GM18907 (cell line): ENCODE data around the gene ANKRD29.
"Not testable (repeated sequence)": the region's sequence is repeated elsewhere in the genome, so short reads cannot be mapped to it uniquely, and the experiment has no call there.

ENCODE experiments used
- ATAC-seq: cut with Tn5 transposase; IDR thresholded peaks from one replicate; pipeline ENCODE4 v1.9.1; 2021; ENCODE audit warnings: mild to moderate bottlenecking, moderate library complexity; ENCODE audit not compliant: unreplicated experiment

The ANKRD29 gene

DNA sequence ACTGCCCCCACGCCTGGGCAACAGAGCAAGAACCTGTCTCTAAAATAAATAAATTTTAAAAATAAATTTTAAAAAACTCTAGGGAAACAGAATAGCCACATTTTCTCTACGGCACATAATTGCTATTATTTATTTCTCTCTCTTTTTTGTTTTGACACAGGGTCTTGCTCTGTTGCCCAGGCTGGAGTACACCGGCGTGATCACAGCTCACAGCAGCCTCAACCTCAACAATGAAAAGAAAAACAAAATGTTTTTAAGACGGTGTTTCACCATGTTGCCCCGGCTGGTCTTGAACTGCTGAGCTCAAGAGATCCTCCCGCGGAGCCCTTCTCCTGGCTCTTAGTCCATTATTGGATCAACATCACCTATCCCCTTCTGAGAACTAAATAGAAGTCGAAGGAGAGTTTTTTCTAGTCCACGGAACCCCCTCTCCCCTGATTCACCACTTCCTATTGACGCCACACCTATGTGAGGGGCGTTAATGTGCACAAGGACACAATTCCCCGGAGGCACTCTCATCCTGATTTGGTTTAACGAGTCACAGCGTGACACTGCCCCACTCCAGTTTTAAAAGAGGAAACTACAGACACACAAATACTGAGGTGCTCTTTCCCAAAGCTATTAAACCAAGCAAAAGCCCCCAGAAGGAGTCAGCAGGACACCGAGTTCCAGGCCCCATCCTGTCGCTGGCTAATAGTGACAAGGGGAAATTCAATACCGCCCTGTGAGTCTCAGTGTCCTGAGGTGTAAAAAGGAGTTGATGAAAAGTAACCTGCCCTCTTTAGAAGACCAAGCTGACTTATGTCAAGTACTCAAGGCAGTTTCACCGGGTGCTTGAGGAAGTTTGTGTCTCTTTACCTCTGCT lies 77.5 kb downstream of the ANKRD29 start:
- no peak for ATAC-seq

DNA sequence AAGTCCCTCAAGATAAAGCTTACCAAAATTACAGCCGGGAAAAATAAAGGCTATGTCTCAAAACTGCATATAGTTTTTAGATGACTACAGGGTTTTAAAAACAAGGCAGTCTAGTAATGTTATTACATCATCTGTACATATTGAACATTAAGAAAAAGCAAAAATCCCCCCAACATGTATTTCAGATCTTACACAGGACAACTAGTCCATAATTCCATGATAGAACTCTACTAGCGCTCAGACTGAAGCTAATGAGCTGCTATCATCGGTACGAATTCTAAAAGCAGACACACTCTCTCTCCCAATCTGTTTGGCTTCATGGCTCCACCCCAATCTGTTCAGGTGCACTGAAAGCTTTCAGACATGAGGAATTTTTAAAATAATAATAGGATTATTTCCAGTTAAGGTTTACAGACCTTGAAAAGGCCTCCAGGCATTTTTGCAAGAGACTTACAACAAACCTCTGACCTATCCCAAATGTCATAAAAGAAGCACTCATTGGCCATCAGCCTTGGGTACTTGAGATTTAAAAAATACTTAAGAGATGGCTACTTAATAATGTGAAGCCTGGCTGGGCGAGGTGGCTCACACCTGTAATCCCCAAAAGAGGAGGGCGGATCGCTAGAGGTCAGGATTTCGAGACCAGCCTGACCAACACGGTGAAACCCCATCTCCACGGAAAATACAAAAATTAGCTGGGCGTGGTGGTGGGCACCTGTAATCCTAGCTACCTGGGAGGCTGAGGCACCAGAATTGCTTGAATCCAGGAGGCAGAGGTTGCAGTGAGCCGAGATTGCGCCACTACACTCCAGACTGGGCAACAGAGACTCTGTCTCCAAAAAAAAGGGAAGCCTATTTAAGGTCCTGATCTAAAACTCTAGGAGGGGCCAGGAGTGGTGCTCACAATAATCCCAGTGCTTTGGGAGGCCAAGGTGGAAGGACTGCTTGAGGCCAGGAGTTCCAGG lies 78.4 kb downstream of the ANKRD29 start:
- ATAC-seq, result no peak

DNA sequence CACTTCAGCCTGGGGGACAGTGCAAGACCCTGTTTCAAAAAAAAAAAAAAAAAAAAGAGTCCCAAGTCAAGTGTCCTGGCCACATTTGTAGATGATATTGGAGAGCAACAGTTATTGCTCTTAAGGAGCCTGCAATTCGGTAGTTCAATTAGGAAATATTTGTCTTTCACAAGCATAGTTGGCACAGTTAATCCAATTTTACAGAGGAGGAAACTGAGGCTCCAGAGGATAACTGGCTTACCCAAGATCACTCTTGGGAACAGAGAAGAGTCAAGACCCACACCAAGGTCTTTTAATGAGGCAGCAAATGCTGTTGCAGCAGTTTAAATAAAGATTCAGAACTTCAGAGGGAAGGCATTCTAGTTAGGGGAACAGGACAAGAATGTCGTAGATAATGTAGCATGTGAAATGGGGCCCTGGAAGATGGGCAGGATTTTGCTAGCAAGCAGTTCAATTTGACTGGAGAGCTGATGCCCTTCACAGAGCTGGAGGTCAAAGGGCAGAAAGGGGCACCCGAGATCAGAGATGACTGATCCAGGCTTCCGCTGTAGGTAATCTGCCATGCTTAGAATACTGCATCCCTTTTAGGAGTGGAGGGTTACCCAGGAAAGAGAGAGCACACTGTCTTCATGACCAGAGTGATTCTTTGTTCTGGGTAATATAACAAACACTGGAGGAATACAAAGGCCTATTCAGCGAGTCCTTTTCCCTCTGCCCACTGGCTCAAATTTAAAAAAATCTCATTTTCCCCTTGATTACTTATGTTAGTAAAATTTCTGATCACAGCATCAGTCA lies 79.4 kb downstream of the ANKRD29 start:
- no peak for ATAC-seq

DNA sequence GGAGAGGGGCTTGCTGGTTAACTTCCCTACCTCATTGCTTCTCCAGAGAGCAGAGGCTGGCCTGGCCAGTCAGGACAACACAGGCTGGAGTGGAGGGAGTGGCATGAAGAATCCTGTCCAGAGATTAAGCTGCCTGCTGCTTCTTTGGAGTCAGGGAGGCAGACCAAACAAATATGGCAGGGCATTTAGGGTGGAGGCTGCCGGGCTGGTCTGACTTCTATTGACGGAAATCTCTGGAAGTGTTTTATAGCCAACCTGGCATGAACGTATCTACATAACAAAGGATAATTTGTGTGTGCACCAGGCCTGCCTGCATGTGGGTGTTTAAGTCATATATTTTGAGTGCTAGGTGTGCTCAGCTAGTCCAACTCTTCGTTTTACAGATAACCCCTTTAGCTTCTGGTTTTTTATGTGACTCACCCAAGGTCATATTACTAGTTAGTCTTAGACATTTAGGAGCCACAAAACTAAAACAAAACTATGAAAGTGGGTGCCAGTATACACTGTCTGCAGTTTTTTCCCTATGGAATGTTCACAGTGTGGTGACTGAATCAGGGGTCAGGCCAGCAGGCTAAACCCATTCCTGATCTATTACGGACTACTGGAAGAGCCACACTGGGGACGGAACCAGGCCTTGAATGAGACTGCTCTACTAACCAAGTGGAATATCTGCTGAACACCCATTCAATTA lies 81.9 kb downstream of the ANKRD29 start:
- ATAC-seq, result no peak

DNA sequence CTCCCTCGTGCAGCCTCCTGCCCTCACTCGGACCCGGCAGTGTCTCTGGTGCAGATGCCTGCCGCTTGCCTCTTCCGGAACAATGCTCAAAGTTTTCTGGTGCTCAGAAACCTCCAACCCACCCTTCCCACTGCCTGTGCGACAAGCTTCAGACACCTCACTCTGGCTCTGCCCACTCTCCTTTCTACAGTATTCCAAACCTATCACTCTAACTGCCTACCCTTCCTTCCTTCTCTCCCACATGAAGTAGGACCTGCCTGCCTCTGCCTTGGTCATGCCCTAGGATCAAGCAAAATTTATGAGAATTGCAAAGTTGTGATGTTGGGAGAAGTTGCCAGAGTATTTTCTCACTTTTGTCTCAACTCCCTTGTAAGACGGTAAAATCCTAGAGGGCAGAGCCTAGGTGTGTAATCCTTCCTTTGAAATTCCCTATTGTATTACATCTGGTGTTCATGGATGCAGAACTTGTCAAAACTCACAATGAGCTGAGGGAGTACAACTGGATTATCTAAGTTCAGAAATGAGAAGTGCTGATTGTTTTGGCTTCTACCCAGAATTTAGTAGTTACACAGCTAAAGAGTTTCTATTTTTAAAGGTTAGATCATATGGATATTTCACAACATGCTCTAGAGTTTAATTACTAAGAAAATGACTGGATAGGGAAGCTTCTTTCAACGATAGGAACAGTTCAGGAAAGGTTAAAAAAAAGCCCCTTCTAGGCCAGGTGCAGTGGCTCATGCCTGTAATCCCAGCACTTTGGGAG lies 83.6 kb downstream of the ANKRD29 start:
- no peak for ATAC-seq

DNA sequence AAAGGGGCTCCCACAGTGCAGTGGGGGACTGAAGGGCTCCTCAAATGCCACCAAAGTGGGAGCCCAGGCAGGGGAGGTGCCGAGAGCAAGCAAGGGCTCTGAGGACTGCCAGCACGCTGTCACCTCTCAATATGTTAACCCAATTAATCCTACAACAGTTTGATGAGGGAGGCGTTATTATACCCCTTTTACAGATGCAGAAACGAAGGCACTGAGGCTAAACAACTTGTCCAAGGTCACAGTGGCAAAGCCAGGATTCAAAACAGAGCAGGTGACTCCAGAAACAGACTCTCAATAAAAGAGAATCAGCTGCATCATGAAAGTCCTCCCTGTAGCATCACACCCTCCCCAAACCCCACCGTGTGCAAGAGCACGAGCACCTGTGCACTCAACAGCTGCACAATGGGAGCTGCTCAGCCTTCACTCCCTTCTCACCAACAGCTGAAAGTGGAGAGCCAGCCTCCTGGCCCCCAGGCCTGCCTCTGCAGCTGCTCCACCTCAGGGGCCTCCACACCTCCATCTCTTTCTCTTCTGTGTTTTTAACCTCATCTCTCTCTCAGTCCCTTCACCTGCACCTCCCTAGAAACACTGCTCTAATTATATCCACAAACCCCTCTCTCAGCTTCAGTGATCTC lies 84.5 kb downstream of the ANKRD29 start:
- ATAC-seq, result no peak

DNA sequence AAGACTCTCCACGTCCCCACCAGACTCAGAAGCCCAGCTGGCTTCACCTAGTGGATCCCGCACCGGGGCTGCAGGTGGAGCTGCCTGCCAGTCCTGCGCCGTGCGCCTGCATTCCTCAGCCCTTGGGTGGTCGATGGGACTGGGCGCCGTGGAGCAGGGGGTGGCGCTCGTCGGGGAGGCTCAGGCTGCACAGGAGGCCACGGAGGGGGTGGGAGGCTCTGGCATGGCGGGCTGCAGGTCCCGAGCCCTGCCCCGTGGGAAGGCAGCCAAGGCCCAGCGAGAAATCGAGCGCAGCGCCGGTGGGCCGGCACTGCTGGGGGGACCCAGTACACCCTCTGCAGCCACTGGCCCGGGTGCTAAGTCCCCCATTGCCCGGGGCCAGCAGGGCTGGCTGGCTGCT lies 85.2 kb downstream of the ANKRD29 start:
- not testable (repeated sequence) for ATAC-seq

DNA sequence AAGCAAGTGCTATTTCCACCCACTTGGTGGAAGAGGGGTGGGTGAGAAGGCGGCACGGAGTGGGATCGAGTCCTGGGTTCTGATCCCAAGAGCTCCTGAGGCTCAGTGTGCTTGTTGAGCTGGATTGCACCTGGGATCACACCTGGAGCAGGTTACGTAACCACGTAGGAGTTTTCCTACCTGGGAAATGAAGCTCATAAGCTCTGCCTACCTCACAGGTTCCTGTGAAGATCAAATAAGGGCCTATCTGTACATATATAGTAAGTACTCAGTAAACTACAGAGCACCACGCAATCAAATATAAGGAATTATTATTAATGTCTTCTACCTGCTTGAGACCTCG lies 87.4 kb downstream of the ANKRD29 start:
- ATAC-seq, result no peak

DNA sequence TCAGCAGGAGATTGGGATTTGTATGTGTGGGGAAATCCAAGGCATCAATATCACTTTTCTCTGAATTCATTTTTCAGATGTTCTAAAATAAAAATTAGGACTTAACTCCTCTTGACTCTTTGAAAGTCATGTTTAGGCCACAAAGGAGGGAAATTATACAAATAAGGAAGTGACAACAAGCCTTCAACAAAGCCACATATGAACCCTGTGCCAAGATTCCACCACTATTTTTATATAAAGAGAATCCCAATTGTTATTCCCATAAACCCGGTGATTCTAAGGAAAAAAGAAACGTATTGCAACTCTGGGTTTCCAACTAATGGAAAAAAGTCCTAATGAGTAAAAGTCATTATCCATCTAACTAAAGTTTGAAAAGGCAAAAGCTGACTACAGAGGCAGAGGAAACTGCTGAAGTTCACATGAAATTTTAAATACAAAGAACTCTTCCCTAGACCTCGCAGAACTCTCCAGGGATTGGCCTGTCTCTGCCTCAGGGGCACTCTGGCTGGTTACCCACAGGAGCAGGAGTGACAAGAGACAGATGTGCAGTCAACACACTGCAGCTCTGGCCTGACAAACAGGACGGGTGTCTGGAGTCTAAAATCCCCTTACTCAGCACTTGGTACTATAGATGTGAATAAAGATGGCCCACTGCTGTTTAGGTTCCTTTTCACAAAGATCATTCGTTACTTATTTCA lies 88.0 kb downstream of the ANKRD29 start:
- ATAC-seq, result no peak

DNA sequence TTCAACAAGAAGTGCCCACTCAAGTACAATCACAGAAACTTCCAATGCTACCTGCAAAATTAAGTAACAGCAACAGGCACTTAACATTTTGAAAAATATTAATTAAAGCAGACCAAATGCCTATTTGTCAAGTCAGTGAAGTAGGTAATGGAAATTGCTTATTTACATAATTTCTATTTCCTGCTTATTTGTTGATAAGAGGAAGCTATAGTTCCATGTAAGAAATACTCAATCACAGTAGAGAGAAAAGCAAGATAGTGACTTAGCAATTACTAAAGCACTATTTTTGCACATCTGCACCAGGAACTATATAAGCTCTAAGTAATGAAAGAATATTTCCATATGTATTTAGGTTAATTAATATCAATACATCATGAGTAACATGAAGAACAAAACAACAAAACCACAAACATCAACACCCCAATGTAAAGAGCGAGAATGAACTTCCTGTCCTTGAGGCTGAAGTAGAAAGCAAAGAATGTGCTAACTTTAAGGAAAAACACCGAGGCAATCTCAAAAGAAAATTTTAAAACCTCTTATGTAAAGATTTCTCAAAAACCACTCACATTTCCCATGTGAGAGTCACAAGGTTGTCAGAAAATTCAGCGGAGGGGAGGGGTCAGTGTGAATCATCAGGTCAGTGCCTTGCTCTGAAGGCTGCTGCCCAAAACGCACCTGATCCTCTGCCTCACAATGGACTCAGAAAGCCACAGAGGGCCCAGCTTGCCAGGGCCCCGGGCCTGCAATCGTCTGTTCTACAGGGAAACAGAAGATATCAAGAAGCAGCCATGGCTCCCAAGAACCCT lies 88.9 kb downstream of the ANKRD29 start:
- ATAC-seq, result no peak

DNA sequence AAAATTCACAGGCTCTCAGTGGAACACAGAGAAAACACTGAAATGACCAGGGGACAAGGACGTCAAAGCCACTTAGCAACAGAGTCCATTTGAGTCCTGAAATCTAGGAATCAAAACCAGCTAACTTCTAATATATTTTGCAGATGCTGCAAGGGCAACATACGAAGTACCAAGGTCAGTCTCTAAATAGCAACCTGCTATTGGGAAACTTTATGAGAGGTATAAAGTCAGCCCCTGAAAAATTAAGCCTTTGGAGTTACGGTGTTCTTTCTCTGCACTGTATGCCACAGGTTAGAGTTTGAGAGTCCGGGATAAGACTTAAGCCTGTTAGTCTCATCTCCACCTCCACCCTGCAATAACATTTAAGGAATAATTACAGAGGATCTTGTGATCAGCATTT lies 89.7 kb downstream of the ANKRD29 start:
- no peak for ATAC-seq

DNA sequence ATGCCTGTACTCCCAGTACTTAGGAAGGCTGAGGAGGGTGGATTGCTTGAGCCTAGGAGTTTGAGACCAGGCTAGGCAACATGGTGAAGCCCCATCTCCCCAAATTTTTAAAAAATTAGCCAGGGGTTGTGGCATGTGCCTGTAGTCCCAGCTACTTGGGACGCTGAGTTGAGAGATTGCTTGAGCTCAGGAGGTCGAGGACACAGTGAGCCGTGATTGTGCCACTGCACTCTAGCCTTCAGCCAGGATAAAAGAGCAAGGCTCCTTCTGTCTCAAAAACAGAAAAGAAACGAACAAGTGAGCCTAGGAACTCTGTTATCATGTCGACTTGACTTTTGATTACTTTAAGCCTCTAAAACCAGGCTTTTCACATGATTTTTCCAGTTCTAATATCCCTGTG lies 90.1 kb downstream of the ANKRD29 start:
- ATAC-seq, result no peak

DNA sequence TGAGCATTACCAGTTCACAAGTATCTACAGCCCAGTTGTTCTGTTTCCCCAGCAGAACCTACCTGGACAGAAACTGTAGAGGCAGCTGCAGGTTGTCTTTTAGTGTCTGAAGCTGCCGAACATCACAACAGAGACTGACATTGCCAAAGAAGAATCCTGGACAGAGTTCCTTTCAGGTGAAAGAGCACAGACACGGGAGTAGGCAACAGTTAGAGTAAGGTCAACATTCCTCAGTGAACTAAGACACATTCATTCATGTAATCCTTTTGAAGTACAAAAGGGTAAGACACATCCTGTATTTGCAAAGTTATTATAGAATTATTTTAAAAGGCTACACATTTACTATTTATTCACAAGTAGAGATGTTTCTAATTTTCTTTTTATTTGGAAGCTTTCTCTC lies 90.7 kb downstream of the ANKRD29 start:
- ATAC-seq, result no peak

DNA sequence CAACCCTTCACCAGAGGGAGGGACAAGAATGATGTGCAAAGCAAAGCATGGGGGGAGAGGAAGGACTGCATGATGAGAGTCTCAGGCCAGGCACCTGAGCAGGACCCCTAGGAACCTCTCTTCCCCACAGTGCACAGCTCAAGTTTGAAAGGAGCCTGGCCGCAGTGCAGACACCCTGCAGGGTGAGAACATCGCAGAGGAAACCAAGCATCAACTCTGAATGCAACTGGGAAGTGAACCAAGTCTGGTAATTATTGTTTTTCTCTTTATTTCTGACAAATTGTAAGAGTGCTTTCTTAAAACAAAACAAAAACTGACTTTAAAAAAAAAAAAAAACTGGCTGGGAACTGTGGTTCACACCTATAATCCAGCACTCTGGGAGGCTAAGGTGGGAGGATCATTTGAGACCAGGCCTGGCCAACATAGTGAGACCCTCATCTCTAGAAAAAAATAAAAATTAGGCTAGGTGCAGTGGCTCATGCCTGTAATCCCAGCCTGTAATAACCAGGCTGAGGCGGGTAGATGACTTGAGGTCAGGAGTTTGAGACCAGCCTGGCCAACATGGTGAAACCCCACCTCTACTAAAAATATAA lies 91.7 kb downstream of the ANKRD29 start:
- no peak for ATAC-seq

DNA sequence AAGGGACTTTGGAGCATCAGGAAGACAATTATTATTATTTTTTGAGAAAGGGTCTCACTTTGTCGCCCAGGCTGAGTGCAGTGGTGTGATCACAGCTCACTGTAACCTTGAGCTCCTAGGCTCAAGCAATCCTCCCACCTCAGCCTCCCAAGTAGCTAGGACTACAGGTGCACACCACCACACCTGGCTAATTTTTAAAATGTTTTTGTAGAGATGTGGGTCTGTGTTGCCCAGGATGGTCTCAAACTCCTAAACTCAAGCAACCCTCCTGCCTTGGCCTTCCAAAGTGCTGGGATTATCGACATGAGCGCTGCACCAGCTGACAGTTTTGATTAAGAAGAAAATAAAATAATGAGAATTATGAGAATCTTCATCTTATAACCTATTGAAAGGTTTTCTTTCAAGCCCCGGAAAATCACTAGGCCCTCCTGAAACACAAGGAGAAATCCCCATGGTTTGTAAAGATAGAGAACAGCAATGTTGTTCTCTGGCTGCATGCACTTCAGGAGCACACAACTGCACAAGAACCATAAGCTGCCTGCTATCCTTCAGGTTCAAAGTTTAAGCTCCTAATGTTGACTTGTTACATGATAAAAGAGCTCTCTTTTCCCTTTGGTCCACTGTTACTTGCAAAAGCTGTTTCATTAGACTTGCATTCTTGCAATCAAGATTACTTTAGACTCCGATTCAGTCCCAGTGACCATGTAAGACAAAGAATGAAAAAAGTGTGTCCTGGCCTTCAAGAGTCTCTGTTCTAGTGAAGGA lies 93.2 kb downstream of the ANKRD29 start:
- ATAC-seq, result no peak

DNA sequence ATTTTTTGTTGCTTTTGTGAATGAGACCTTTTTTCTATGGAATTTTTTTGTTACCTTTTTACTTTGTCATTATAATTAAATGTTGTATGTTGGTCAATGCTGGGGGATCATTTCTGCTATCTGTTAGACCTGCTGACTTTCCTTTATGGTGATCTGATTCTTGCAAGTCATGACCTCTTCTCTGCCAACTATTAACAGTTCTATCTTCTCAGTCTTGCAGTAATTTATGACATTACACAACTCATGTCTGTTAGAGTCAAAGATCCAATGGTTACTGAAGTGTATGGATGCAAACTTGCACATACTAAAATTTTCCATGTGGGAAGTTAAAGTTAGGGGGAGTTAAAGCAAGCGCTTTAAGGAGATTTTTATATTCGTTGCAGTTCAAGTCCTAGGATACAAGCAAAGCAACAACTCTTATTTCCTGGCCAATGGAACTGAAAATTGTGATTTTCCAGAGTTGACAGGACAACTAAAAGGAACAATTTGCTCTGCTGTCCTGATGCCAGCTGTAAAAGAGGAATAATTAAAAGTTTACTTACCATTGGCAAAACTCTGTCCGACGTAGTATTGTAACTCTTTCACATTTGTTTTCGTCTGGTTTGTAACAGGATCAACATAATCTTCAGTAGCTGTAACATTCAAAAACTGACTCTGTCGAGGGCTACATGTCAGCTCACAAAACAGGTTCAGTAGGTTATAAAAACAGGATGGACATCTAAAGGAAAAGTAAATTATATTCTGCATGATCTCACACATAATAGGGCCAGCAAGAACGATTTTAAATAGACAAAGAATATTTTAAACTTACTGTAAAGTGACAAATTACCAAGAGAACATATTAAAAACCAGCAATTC lies 94.2 kb downstream of the ANKRD29 start:
- no peak for ATAC-seq
